Stimulated activated CD4-positive, alpha-beta T cell treated with anti-CD3 and anti-CD28 coated beads, TNF-alpha, amount 100 ng/mL, for 1 hour (primary cell): ENCODE results near the gene PHC2.

ENCODE experiments used
- DNase-seq, 3 donors: peaks; one replicate each; pipeline ENCODE4 v3.0.0-alpha.2; 2020; ENCODE audit warnings: low read depth in 3 of 3, low spot score in 1 of 3

Gene PHC2, protein sequence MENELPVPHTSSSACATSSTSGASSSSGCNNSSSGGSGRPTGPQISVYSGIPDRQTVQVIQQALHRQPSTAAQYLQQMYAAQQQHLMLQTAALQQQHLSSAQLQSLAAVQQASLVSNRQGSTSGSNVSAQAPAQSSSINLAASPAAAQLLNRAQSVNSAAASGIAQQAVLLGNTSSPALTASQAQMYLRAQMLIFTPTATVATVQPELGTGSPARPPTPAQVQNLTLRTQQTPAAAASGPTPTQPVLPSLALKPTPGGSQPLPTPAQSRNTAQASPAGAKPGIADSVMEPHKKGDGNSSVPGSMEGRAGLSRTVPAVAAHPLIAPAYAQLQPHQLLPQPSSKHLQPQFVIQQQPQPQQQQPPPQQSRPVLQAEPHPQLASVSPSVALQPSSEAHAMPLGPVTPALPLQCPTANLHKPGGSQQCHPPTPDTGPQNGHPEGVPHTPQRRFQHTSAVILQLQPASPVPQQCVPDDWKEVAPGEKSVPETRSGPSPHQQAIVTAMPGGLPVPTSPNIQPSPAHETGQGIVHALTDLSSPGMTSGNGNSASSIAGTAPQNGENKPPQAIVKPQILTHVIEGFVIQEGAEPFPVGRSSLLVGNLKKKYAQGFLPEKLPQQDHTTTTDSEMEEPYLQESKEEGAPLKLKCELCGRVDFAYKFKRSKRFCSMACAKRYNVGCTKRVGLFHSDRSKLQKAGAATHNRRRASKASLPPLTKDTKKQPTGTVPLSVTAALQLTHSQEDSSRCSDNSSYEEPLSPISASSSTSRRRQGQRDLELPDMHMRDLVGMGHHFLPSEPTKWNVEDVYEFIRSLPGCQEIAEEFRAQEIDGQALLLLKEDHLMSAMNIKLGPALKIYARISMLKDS

DNA sequence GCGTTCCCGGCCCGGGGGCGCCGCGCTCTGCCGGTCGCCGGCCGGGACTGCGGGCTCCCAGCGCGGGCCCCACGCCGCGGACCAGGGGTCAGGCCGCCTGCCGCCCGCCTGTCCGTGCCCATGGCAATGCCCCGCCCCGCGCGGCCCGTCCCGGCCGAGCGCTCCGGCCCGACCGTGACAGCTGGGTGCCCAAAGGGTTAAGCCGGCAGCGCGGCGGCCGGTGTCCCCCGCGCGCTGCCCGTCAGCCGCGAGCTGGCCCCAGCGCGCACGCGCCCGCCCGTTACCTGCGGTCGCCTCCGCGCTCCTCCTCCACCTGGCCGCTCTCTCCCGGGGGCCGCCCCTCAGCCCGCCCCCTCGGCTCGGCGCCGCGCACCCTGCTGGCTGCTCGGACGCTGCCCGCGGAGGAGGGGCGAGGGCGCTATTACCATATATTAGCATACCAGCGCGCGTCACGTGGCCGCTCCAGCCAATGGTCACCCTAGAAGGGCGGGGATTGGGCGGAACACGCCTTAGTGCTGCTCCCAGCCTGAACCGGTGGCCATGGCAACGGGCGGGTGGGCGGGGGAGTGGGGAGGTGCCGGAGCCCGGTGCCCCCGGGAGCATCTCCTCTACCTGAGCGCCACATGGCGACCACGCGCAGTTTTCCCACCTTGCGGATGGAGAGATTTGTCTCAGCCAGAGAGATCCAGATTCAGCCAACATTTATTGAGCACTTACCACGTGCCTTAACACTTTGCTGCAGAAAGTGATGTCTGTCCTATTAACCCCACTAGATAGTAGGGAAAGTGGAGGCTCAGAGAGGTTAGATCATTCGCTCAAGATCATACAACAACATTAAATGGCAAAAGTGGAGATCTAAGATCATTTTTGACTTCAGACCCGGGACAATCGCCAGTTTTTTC lies at the start of gene PHC2:
PHC2 (minus strand) TSS at position 404 of the 902 bp plus-strand sequence. CDS start 55,556 bp downstream, outside the sequence.
- DNase-seq, result peak; percentile 66 to 85 (median 80)

DNA sequence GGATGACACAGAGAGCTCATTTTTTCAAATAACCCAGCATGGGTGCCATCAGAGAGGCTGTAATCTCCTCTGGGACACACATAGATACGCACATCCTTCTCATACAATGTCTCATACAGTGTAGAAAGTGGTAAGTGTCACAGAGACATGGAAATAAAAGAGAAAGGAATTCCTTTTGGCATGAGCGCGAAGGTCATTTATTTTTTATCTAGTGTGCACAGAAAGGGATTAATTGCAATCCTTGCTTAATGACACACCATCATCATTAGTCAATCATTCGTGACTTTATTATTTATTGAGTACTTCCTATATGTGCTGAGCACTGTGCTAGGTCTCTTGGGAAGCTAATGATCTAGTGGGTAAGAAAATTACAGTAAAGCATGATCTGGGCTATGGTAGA lies 46.6 kb upstream of the PHC2 start:
- no peak for DNase-seq

DNA sequence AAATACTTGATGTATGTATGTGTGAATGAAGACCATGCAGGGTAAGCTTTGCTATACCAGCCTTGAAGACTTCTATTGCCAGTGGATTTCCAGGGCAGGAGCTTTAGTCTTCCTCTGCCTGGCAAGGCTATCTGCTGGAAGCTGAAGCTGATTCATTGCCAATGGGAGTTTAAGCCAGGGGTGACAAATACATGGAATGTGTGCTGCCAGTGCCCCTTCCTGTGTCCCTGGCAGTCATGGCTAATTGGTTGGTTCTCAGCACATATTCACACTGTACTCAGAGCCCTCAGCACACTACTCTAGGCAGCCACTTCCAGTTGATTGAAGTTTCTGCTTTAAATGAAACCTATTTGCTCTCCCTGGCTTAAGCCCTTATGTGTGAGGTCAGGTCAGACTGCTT lies 43.0 kb upstream of the PHC2 start:
- no peak for DNase-seq

DNA sequence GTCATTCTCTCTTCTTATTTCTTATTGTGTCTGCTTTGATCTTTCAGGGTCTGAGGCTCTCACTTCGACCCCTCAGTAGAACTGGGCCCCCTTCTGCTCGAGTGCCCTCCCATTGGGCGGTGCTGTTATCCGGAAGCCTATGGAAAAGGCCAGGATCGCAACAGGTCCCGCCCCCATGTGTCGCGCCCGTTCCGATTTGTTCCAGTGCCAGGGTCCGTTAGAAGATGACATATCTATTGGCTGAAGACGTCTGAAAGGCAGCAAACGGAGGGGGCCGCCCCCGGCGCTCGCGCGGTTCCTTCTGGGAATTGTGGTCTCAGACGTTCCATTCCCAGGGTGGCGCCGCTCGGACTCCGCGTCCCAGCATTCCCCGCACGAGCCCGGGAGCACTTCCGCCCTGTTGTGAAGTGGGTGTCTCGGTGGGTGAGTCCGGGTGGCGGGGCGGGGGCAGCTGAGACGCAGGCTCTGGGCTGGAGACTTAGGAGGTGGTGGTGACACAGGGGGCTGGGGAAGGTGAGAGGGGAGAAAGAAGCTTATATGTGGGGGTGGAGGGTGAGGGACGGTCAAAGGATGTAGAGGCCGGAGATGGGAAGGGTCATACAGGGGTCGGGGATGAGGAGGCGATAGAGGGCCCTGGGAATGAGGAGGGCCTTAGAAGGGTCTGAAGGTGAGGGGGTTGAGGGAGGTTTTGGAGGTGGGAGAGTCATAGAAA lies 41.5 kb upstream of the PHC2 start, which contains the start of gene ZSCAN20:
ZSCAN20 (plus strand) TSS at position 377 of the 712 bp plus-strand sequence. CDS start 6,644 bp downstream, outside the sequence.
- DNase-seq, result peak; percentile 46 to 70 (median 64)

DNA sequence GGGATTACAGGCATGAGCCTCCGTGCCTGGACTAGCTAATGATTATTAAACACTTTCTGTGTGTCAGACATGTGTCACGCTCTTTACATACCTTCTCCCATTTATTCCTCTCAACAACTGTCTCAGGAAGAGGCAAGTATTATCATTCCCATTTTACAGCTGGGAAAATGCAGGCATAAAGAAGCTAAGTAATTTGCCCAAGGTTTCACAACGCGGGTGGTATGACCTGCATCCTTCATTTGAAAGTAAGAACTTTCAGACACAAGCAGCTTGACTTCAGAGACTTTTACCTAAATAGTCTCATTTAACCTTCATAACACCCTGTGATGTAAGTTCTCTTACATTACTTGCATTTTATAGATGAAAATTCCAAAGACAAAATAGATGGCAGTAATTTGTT lies 40.5 kb upstream of the PHC2 start:
- DNase-seq, result no peak

DNA sequence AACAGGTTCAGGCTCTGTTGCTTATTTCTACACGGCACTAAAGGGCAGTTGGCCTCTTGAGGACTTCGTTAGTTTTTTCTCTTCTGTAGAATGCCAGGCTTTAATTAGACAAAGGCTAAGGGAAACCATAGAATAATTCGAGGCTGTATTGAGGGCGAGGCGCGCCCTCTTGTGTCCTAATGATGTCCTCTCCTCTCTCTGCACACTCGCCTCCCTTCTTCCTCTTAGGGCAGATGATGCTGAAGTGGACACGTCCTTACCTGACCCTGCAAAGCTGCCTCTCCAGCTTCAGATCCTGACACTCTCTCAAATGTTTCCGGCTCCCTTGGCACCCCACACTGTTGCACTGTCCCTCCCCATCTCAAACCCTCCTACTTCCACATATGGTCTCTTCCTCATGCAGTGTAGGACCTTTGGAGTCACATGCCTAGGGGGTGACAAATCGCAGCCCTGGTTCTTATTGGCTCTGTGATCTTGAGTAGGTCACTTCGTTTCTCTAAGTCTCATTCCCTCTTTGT lies 39.7 kb upstream of the PHC2 start:
- peak; percentile 14 to 31 (median 15) for DNase-seq

DNA sequence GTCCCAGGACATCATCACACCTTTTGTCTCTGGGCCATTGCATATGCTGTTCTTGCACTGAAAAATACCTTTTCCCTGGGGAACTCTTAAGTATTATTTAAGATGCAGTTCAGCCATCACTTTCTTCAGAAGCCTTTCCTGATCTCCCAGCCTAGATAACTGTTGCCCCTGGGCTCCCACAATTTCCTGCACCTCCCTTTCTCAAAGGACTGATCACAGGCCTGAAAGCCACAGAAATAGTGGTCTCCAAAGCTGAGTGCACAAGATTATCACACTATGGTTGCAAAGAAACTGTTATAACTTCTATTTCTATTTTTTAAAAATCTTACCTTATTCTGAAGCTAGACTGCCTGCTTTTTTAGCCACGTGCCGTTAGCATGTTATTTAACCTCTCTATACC lies 38.8 kb upstream of the PHC2 start:
- DNase-seq, result no peak

DNA sequence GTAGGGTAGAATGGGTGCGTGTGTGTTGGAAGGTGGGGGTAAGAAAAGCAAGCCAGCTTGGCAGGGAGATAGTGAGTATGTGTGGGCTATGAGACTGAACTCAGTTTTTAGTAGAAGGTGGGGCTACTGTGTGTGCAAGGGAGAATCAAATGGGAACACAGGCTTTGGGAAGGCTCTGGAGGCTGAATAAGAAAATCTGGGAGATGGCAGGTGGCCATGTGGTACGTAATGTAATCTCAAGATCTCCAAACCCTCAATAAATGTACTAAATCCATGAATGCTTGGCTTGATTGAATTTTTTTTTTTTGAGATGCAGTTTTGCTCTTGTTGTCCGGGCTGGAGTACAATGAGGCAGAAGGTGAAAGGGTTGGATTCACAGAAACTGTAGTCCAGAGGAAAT lies 38.1 kb upstream of the PHC2 start:
- no peak for DNase-seq

DNA sequence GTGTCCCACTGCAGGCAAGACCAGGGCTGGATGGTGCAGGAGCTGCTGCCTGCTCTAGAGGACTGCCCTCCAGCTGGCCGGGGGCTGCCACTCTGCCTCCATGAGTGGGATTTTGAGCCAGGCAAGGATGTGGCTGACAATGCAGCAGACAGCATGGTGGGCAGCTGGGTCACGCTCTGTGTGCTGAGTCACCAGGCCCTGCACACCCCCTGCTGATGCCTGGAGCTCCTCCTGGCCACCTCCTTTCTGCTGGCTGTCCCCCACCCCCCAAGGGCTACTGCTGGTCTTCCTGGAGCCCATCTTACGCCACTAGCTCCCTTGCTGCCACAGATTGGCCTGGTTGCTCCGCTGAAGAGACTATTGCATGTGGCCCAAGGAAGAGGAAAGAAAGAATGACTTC lies 37.6 kb upstream of the PHC2 start:
- DNase-seq, result no peak

DNA sequence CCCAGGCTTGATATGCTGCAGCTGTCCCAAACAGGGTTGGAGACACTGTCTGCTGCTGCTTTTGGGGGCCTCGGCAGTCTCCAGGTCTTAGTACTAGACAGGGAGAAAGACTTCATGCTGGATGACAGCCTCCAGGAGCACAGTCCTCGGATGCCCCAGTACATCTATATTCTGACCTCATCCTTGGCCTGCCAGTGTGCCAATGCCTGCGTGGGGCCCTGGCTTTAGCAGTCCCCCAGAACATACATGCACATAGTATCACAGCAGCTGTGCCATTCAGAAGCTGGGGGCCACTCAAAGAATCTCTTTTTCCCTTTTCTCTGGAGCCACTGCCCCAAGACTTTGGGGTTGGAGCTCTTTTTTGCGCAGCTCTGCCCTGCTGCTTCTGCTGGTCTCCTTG lies 37.1 kb upstream of the PHC2 start:
- DNase-seq, result no peak

DNA sequence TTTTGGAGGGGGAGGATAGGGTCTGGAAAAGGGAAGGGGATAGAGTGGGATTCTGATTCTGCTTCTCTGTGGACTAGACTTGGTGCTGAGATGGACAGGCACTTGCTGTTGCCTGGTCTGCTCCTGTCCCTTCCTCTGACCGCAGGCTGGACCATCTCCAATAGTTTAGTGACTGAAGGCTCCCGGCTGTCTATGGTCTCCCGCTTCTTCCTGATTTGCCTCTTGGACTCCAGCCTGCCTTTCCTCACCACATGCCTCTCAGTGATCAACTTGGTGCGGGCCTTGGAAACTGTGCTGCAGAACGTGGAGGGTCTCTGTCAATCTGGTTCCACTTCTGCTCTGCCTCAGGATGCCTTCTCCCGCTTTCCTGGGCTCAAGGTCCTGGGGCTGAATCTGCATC lies 35.3 kb upstream of the PHC2 start:
- DNase-seq, result no peak

DNA sequence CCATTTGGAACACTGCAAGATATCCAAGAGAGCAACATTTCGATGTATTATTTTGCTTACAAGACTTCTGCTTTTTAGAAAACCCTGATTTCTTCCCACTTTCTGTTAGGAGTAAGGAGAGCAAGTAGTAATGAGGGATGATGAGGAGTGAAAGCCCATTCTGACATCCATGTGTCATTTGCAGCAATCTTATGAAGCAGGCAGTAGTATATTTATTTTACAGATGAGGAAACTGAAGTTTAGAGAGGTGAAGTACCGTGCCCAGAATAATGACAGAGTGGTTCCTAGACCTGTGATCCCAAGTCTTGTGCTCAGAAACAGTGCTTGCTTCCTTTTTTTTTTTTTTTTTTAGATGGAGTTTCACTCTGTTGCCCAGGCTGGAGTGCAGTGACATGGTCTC lies 34.4 kb upstream of the PHC2 start:
- no peak for DNase-seq

DNA sequence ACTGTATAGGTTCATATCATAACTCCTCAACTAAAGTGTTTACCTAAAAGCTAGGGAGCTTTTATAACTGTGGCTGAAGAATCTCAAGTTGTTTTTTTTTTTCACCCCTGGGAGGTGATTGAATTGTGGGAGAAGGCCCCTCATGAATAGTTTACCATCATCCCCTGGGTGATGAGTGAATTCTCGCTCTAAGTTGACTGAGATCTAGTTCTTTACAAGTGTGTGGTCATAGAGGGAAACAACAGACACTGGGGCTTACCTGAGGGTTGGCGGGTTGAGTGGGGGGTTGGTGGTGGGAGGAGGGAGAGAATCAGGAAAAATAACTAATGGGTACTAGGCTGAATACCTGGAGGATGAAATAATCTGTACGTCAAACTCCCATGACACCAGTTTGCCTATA lies 33.7 kb upstream of the PHC2 start:
- DNase-seq, result no peak

DNA sequence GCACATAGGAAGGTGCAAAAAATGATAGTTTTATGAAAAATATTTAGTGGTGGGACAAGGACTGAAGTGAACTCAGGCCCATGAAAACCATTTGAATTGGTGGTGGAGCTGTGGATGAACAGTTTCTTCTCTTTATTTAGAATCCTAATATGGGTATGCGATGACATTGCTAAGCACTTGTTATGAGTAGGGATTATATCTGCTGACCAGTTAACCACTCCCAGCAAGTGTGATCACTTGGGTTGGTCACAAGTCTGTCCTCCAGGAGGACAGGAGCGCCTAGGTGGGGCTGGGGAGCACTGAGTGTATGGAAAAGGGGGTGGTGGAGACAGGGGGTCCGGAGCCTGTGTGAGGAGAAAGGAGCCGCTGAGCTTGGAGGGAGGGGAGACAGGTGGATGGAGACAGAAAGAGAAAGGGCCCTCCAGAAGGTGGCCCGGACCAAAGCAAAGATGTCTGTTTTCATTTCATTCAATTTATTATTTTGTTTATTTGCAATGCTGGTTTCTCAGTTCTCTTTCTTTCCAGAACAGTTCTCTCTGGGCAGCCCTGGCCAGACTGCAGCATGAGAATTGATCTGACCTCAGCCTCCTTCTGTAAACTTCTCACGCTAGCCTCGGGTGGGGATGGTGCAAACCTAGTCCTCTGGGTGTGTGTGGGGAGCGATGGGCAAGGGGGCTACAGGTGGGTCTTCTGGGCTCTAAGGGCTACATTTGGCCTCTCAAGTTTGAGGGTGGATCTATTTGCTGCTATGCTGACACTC lies 31.7 kb upstream of the PHC2 start:
- no peak for DNase-seq

DNA sequence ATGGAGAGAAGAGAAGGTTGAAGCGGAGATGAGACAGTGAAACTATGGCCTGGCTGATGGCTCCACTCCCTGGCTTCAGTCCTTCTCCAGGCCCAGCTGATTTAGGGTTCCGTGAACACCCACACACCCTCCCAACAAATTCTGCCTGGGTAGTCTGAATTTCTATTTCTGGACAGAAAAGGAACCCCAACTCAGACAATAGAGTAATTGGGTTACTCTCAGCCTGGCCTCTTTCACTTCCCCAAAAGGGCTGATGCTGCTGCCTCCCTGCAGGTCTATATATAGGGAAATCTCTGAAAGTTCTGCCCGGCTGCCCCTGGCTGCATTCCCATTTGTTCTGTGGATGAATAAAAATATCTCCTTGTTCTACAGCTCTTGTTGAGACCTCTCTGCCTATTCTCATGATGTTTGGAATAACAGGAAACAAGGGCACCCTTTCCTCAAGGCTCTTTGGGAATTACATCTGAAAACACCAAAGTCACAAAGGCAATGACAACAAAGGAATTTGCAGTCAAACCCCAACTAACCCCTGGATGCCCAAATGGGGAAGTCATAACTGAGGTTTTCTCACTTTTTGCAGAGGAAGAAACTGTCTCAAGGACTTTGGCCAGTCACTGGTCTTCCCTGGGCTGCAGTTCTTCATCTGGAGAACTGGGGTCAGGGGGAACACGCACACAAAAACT lies 30.2 kb upstream of the PHC2 start:
- DNase-seq, result no peak

DNA sequence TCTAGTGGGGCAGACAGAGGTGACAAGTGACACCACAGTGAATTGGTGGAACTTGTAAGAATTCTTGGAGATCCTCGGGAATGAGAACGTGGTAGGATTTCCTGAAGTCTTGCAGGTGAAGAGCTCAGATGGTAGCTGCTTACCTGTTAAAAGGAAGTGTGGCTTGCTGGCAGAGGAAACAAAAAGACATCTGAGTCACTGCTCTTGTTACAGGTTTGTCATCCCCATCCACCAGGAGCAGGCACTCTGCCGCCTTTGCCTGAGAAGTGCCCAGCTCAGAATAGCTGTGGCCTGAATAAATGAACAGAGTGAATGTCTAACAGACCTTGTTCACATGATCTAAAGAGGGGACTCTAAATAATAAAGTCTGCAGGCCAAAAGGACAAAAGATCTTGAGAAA lies 29.2 kb upstream of the PHC2 start:
- DNase-seq, result no peak

DNA sequence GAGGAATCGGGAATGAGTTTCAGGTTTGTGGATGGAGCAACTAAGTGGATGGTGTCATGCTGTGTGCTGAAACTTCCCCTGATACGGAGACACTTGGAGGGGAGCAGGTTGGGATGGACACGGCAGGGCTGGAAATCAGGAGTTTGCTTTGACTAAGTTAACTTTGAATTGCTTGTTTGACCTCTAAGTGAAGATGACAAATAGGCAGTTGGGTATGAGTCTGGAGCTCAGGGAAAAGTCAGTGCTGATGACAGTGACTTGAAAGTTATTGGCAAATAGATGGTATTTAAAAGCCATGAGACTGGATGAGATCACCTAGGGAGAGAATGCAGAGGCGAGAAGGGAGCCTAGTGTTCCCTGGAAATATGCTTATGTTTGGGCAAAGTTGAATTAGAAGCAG lies 28.8 kb upstream of the PHC2 start:
- no peak for DNase-seq

DNA sequence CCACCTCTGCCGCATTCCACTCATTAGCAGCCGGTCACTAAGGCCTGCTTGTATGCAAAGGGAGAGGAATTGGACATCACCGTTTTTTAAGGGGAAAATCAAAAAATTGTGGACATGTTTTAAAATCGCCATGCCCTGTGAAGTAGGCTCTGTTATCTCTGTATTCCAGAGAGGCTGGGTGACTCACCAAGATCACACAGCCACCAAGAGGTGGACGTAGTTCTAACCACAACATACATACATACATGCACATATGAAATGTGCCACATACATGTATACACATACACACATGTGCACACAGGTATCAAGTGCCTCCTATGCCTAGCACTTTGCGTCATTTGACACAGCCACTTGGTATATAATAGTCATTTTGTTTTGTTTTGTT lies 25.6 kb upstream of the PHC2 start:
- no peak for DNase-seq
